Stimulated activated CD4-positive, alpha-beta T cell treated with anti-CD3 and anti-CD28 coated beads, Interleukin-4, amount 100 ng/mL, for 4 hours (primary cell): ENCODE measurements around the gene VSTM2L.

Experiments used
- DNase-seq, 2 experiments: peaks; one replicate each; pipeline ENCODE4 v3.0.0-alpha.2; 2020

VSTM2L gene

GRCh38 chr20:37920270-37920669, 17.3 kb downstream of the VSTM2L start:
- DNase-seq = no peak

- no peak for DNase-seq
Observed at GRCh38 chr20:37920679-37921322, 17.9 kb downstream of the VSTM2L start.

DNA sequence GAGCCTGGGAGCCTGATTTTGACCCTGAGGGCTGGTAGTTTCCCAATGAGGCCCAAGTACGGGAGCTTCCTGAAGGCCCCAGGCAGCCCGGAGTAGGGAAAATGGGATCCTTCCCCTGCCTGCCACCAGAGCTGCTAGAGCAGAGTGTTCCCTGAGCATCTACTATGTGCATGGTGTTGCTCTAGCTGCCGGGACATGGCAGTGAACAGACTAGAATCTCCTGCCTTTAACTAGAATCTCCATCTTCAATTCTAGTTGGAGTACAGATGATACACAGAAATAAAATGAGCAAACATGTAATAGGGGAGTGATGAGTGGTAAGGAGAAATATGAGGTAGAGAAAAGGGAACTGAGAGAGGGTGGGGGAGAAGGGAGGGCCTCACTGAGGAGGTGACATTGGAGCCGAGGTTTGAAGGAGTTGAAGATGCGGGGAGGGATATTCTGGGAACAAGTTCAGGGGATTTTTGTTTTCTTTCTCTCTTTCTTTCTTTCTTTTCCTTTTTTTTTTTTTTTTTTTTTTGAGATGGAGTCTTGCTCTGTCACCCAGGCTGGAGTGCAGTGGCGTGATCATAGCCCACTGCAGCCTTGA, 18.5 kb downstream of the VSTM2L start:
- DNase-seq = no peak

GRCh38 chr20:37922016-37922415, 19.1 kb downstream of the VSTM2L start:
- no peak for DNase-seq

GRCh38 chr20:37925265-37926165, 22.6 kb downstream of the VSTM2L start:
- no peak for DNase-seq

DNA sequence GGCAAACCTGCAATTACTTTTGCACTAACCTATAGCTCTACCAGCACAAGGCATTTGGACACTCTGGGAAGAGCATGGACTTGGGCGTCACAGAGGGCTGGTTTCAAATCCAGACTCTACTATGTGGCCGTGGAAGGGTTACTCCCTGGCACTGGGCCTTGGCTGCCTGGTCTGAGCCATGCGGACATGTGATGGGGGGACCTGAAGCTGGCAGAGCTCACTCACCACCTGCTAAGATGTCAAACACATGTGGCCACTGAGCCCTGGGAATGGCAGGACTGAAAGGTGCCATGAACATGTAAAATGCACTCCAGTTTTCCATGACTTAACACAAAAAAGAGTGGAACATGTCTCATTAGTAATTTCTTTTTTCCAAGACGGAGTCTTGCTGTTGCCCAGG, 23.7 kb downstream of the VSTM2L start:
- no peak for DNase-seq

DNA sequence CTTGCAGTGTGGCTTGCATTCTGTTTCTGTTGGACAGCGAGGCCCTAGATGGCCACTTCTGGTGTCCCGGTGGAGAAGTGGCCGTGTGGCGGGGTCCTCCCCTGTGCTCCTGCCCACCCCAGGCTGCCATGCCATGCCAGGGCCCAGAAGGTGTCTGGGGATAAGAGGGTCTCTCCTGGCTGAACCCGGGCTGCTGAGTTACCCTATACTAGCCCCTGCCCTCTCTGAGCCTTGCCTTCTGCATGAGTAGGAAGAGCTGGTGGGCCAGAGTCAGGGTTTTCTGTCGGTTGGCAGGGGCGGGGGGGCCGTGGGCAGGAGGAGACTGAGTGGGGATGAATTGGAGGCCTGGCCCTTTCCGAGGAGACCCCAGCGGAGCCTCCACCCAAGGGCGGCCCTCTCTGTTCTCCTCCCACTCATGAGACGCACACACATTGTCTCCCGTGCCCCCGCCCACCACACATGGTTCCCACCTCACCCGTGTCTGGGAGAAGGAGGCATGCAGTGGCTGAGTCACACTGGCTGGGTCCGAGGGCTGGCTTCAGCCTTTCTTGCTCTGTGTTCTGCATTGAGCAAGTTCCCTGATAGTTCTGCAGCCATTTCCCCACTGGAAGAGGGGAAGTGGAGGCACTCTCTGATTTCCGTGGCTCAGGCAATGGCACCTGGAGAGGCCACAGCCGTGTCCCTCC, 24.6 kb downstream of the VSTM2L start:
- no peak for DNase-seq

GRCh38 chr20:37928996-37929682, 26.2 kb downstream of the VSTM2L start:
- DNase-seq = no peak

DNA sequence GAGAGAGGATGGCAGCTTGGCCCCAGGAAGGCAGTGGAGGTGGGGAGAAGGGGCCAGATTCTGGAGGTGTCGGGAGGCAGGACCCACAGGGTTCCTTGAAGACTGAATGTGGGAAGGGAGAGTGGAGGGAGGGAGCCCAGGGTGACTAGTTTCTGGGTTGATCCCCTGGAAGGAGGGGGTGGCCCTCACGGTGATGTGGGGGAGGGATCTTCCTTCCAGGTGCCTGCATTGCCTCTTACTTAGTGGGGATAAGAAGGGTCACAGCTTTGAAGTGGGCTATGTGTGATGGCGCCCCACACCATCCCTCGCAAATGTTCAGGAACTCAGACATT, 26.7 kb downstream of the VSTM2L start:
- no peak for DNase-seq

DNA sequence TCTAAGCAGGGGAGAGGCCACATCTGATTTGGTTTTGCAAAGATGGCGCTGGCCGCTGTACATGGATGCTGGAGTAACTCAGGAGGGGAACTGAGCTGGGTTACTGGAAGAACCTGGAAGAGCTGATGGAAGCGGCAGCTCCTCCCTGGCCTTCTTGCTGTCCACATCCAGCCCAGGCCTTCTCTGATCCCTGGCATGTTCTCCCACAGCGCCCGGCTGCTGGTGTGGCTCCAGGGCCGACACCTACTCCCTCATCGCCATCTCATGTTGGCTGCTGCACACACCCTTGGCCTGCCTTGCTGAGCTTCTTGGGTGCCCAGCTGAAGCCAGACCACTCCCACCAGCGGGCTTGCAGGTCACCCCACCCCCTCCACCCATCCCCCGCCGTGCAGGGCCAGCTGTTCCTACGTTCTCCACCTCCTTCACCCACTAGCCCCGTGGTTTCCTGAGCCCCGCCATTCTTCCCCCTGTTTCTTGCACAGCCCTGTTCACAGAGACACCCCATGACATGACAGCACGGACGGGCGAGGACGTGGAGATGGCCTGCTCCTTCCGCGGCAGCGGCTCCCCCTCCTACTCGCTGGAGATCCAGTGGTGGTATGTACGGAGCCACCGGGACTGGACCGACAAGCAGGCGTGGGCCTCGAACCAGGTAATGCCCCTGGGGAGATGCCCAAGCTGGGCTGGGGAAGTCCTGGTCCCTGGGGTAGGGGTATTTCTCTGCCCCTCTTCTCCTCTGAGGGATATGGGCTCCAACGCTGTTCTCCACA, 28.4 kb downstream of the VSTM2L start:
- no peak for DNase-seq

GRCh38 chr20:37932074-37932473, 29.1 kb downstream of the VSTM2L start:
- no peak for DNase-seq

- no peak for DNase-seq
Observed at GRCh38 chr20:37932919-37933318, 30.0 kb downstream of the VSTM2L start.

DNA sequence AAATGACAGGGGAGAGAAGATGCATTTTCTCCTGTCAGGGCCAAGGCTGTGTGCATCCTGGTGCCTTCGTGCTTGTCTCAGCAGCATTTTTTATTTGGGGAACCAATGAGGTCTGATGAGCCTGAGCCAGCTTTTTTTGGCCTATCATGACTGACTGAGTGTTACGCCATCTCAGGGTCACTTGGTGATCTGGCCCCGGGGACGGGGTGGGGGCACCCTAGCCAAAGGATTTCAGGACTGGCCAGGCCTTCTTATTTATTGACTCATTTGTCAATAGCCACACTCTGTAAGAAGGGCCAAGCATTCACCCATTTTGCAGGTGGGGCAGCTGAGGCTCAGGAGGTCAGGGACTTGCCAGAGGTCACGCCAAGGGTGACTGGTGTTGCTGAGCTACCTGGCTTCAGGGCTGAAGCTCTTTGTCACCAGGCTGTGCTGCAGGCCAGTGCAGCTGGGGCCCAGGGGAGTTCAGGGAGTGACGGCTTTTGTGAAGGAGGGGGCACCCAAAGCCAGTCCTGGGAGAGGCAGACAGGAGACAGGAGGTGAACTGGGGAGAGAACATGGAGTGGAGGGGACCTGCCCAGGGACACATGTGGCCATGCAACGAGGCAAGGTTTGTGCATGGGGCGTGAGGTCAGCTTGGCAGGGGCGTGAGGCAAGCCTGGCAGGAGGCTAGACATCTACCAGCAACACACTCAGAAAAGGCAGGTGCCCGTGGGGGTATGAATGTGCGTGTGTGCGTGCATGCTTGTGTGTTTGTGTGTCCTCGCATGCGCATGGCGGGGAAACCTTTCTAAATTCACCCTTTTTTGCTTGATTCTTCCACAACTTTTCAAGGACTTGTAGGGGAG, 31.1 kb downstream of the VSTM2L start:
- DNase-seq = no peak

DNA sequence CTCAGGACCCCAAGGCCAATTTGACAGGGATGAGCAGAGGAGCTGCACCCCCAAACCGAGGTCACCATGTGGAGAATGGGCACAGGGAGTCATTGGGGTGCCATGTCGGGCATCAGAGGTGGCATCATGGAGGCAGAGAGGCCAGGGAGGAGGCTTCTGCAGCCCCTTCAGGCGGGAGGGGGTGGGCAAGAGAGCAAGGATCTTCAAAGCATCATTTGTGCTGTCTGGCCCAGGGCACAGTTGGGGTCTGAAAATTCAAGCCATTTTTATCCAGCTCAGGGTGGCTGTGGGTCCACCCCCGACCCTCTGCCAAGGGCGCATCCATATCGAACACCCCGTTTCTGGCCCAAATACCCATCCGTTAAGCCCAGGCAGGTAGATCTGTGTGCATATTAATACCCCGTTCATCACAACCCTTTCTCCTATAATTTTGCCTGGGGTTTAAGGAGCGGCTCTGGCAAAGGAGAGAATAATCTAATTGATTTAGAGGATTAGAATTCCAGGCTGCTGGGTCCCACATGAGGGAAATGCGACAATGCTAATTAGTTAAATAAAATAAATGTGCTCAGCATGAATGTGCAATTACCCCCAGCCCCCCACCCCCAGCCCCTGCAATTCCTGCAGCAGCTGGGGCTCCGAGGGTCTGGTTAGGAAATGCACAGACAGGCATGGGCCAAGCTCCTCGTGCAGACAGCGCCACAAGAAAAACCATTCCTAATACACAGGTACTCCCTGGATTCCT, 31.9 kb downstream of the VSTM2L start:
- DNase-seq = no peak

DNA sequence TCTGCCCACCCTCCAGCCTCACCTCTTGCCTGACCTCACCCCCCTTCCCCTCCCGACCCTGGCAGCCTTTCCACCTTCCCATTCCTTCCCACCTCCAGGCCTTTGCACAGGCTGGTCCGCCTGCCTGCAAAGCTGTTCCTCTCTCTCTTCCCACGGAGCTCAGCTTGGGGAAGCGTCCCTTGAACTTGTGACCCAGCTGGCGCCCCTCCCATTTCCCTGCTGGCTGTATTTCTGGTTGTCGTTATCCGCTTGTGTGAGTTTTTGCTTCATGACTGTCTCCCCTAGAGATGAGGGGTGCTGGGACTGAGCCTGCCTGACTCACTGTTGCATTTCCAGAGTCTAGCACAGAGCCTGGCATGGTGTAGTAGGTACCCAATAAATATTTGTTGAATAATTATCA, 32.5 kb downstream of the VSTM2L start:
- no peak for DNase-seq

GRCh38 chr20:37936041-37936440, 33.1 kb downstream of the VSTM2L start:
- DNase-seq = no peak

DNA sequence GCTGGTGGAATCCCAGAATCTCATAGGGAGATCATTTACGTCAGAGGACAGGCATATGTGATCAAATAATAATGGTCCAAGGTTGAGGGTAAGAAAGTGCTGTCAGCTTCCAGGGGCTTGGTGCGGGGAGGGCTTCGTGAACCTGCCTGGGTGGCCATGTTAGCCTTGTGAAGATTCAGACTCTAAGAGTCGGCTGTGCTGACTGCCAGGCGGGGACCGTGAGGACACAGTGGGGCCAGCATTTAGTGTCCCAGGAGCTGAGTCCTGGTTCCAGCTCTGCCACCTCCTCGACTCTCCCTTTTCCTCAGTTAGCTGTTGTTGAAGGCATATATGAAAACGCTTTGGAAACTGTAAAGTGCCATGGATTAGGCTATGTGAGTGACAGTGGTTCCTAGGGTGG, 33.5 kb downstream of the VSTM2L start:
- no peak for DNase-seq

DNA sequence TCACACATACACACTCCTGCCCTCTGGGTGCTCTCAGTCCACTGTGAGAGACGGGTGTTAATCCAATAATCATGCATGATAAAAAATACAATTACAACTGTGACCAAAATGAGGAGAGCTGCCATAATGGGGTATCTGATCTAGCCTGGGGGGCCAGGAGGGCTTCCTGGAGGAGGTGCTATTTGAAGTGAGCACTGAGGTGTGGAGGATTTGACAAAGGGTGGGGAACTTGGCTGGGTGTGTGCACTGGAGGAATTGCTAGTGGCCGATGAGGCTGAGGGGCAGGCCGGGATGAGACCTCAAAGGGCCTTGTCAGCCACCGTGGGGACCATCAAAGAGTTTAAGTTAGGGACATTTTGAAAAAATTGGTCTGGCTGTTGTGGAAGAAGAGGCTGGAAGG, 34.8 kb downstream of the VSTM2L start:
- DNase-seq = no peak

DNA sequence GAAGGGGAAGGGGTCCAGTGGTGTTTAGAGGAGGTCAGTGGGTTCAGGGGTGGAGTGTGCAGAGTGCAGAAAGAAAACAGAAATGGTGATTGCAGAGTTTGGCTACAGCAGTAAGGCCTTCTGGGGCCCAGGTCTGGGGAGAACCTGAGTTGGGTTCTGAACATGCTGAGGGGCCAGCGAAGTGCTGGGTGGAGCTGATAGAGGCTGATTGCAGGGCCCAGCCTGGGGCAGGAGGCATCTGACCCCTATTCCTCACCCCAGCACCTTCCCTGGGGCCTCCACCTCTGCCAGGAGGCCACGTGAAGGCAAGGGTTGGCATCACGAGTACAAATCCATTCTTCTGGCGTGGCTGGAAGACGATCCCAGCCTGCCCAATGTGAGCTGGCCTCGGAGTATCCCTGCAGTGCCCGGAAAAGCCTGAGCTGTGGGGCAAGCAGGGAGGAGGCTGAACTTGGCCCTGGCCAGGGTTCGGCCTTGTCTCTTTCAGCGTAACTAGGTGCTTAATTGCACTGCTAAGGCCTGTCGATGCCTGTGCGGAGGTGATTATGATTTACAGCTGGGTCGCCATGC, 35.3 kb downstream of the VSTM2L start:
- no peak for DNase-seq

DNA sequence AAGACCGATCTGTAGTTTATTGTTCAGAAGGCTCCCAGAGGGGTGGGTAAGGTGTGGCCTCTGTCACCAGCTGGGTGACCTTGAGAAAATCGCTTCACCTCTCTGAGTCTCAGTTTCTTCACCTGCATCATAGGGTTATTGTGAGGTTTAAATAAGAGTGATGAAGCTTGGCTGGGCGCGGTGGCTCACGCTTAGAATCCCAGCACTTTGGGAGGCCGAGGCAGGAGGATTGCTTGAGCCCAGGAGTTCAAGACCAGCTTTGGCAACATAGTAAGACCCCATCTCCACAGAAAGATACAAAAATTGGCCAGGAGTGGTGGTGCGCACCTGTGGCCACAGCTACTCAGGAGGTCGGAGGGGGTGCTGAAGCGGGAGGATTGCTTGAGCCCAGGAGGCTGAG, 36.0 kb downstream of the VSTM2L start:
- DNase-seq = no peak
